HepG2 (cell line): Measurements from ENCODE around the gene ZFP36. TPM values are rescaled to one million over a fixed set of nuclear protein-coding genes. Genes with fewer than 3 reads are reported as not detected.

Source experiments
- MLLT10 ChIP-seq: sonication (generic); formaldehyde crosslinking; IDR thresholded peaks from 2 replicates; pipeline ENCODE4 v1.4.0; 2020; ENCODE audit warnings: missing genetic modification reagents
- PATZ1 ChIP-seq: sonication (generic); formaldehyde crosslinking; IDR thresholded peaks from 2 replicates; pipeline ENCODE4 v1.4.0; 2020; ENCODE audit warnings: missing genetic modification reagents
- PAXIP1 ChIP-seq: sonication (generic); formaldehyde crosslinking; conservative IDR thresholded peaks from 2 replicates; pipeline ENCODE4 v1.4.0; 2020; ENCODE audit warnings: mild to moderate bottlenecking, missing genetic modification reagents, moderate library complexity
- PBX3 ChIP-seq: sonication (generic); formaldehyde crosslinking; IDR thresholded peaks from 2 replicates; pipeline ENCODE4 v1.8.1; 2023; ENCODE audit warnings: missing genetic modification reagents, inconsistent platforms, borderline replicate concordance
- PHB2 ChIP-seq: fragments of 450-650 bp; IDR thresholded peaks from 2 replicates; pipeline ENCODE4 v1.6.1; 2018; ENCODE audit not compliant: partially characterized antibody
- POGZ ChIP-seq: sonication (generic); formaldehyde crosslinking; IDR thresholded peaks from 2 replicates; pipeline ENCODE4 v1.4.0; 2020; ENCODE audit warnings: mild to moderate bottlenecking, missing genetic modification reagents
- SRY ChIP-seq: sonication (generic); formaldehyde crosslinking; IDR thresholded peaks from 2 replicates; pipeline ENCODE4 v1.8.0; 2022; ENCODE audit warnings: mild to moderate bottlenecking, missing genetic modification reagents
- SSRP1 ChIP-seq: IDR thresholded peaks from 2 replicates; pipeline ENCODE4 v1.6.1; 2016; ENCODE audit warnings: control low read depth
- ZBTB46 ChIP-seq: sonication (generic); formaldehyde crosslinking; IDR thresholded peaks from 2 replicates; pipeline ENCODE4 v1.4.0; 2020; ENCODE audit warnings: mild to moderate bottlenecking, missing genetic modification reagents, borderline replicate concordance
- ZBTB7A ChIP-seq: sonication (generic); formaldehyde crosslinking; IDR thresholded peaks from 2 replicates; pipeline ENCODE4 v1.8.0; 2022; ENCODE audit warnings: mild to moderate bottlenecking, missing genetic modification reagents
- ZNF17 ChIP-seq: sonication (generic); formaldehyde crosslinking; IDR thresholded peaks from 2 replicates; pipeline ENCODE4 v1.5.0; 2020; ENCODE audit warnings: mild to moderate bottlenecking, missing genetic modification reagents
- ZNF20 ChIP-seq: sonication (generic); formaldehyde crosslinking; IDR thresholded peaks from 2 replicates; pipeline ENCODE4 v1.4.0; 2020; ENCODE audit warnings: mild to moderate bottlenecking, moderate library complexity, missing genetic modification reagents
- ZNF564 ChIP-seq: sonication (generic); formaldehyde crosslinking; IDR thresholded peaks from 2 replicates; pipeline ENCODE4 v1.8.1; 2023; ENCODE audit warnings: mild to moderate bottlenecking, missing genetic modification reagents
- ZNF609 ChIP-seq: sonication (generic); formaldehyde crosslinking; IDR thresholded peaks from 2 replicates; pipeline ENCODE4 v1.4.0; 2020; ENCODE audit warnings: mild to moderate bottlenecking, missing genetic modification reagents, borderline replicate concordance
- polyA plus RNA-seq, 8 experiments: library from polyadenylated mRNA; depleted of rRNA in 3 of 8; stranded (reverse) in 7 of 8; unstranded in 1 of 8; fragments of >200 nt; fragmentation: Illumina TruSeq in 4 of 8; extraction: Trizol in 4 of 8; gene quantifications; 2 replicates each; pipeline versions ENCODE4 v1.2.1 to v1.2.3, GENCODE V29; 2011 to 2016; ENCODE audit warnings: low read depth in 4 of 8, missing spikeins in 1 of 8, mixed read lengths in 1 of 8; ENCODE audit not compliant: insufficient read depth in 1 of 8
- total RNA-seq, 5 experiments: library from RNA; depleted of rRNA; stranded (reverse); fragments of >200 nt; fragmentation: Illumina TruSeq; extraction: Trizol; gene quantifications; 2 replicates each; pipeline ENCODE4 v1.2.3, GENCODE V29; 2016; ENCODE audit warnings: low read depth in 1 of 5

The ZFP36 gene
- total and polyA plus RNA-seq, 2 of the 13 experiments (the other 11 are each of a cell fraction or from before 2014, with no cell fraction given) = 1.4 to 1.7 TPM

GRCh38 chr19:39410017-39410830 is 3.6 kb downstream of the ZFP36 start (continued):
- TF ChIP-seq ZNF609 (CRISPR knock-in tag) (peak; percentile 57), ZNF20 (CRISPR knock-in tag) (no peak), MLLT10 (CRISPR knock-in tag) (no peak), ZNF17 (CRISPR knock-in tag) (no peak), ZNF564 (CRISPR knock-in tag) (no peak), PAXIP1 (CRISPR knock-in tag) (peak; percentile 37), PBX3 (CRISPR knock-in tag) (no peak), ZBTB46 (CRISPR knock-in tag) (no peak), SRY (CRISPR knock-in tag) (peak; percentile 66; the same call in 1 of the 2 replicates), SSRP1 (CRISPR knock-in tag) (no peak), POGZ (0 out of 2 replicates have a peak, but pooled peaks have one; percentile 7), ZBTB7A (CRISPR knock-in tag) (peak; percentile 77), PATZ1 (CRISPR knock-in tag) (no peak; the same call in 1 of the 2 replicates), PHB2 (no peak)
